B cell (primary cell): ENCODE results near the gene NDC1. TPM values are rescaled to one million over a fixed set of nuclear protein-coding genes. Genes with fewer than 3 reads are reported as not detected.

ENCODE experiments used
- ATAC-seq: fragments of 200-7000 bp; cut with Tn5 transposase; one replicate; pipeline ENCODE4 v1.10.0; 2021; ENCODE audit warnings: low read depth, mild to moderate bottlenecking, moderate number of reproducible peaks, moderate library complexity
- CTCF ChIA-PET: fragments of 350-600 bp; sonication (Branson Sonifier 250); formaldehyde crosslinking; loops from one replicate; lab custom pipeline; 2021; ENCODE audit warnings: antibody characterized with exemption, inconsistent platforms; lab: Charles Lee
- POLR2A ChIA-PET: fragments of 350-600 bp; sonication (Branson Sonifier 250); formaldehyde crosslinking; loops from one replicate; lab custom pipeline; 2021; ENCODE audit warnings: antibody characterized with exemption; lab: Charles Lee
- DNase-seq: peaks from one replicate; pipeline ENCODE4 v3.0.0; 2013
- H2AFZ ChIP-seq: 2 replicates; pipeline ENCODE4 v1.6.1; 2012; ENCODE audit warnings: mild to moderate bottlenecking, low read depth, low read length; ENCODE audit not compliant: insufficient read depth, poor library complexity, severe bottlenecking
- H3K27ac ChIP-seq, 2 donors: 1 replicate in 1 of 2; 2 replicates in 1 of 2; pipeline ENCODE4 v1.5.1; 2012 to 2013; ENCODE audit warnings: low read length in 2 of 2, mild to moderate bottlenecking in 2 of 2, moderate library complexity in 1 of 2
- H3K27me3 ChIP-seq, 4 experiments: fragments of 200-600 bp in 1 of 4; sonication (generic) in 1 of 4; replicated peaks in 1 of 4; 1 replicate in 2 of 4; 2 replicates in 2 of 4; pipeline versions ENCODE4 v1.6.1 to v1.7.0; 2013 to 2016; ENCODE audit warnings: low read length in 3 of 4, mild to moderate bottlenecking in 2 of 4, mixed read lengths in 1 of 4, moderate library complexity in 1 of 4; ENCODE audit not compliant: insufficient read depth in 4 of 4, control insufficient read depth in 3 of 4; ENCODE audit errors: control extremely low read depth in 1 of 4
- H3K36me3 ChIP-seq, 2 experiments: replicated peaks in 1 of 2; 1 replicate in 1 of 2; 2 replicates in 1 of 2; pipeline versions ENCODE4 v1.6.1 to v1.7.1; 2013; ENCODE audit warnings: low read length in 1 of 2; ENCODE audit not compliant: insufficient read depth in 2 of 2, control insufficient read depth in 1 of 2; ENCODE audit errors: control extremely low read depth in 1 of 2, extremely low read depth in 1 of 2
- H3K4me1 ChIP-seq, 2 donors: fragments of 200-600 bp in 1 of 2; sonication (generic) in 1 of 2; 1 replicate in 1 of 2; 2 replicates in 1 of 2; pipeline versions ENCODE4 v1.5.1 to v1.6.1; 2013 to 2017; ENCODE audit warnings: low read length in 2 of 2; ENCODE audit not compliant: control insufficient read depth in 2 of 2, insufficient read depth in 2 of 2
- H3K4me2 ChIP-seq: replicated peaks from 2 replicates; pipeline ENCODE3; 2012; ENCODE audit warnings: mild to moderate bottlenecking, low read depth, low read length; ENCODE audit not compliant: poor library complexity, severe bottlenecking
- H3K4me3 ChIP-seq, 5 experiments: fragments of 200-600 bp in 1 of 5; sonication (generic) in 1 of 5; 1 replicate in 3 of 5; 2 replicates in 2 of 5; pipeline versions ENCODE4 v1.5.1 to v1.7.0; 2011 to 2016; ENCODE audit warnings: low read length in 4 of 5, mild to moderate bottlenecking in 4 of 5, low read depth in 2 of 5, control low read depth in 1 of 5, moderate library complexity in 1 of 5; ENCODE audit not compliant: insufficient read depth in 1 of 5; ENCODE audit errors: control extremely low read depth in 1 of 5, extremely low read depth in 1 of 5
- H3K79me2 ChIP-seq: fragments of 200-600 bp; sonication (generic); one replicate; pipeline ENCODE4 v1.6.0; 2016; ENCODE audit warnings: low read length; ENCODE audit not compliant: control insufficient read depth, insufficient read depth
- H3K9ac ChIP-seq: fragments of 200-600 bp; sonication (generic); 2 replicates; pipeline ENCODE4 v1.6.1; 2017; ENCODE audit warnings: mild to moderate bottlenecking, low read length, moderate library complexity
- H3K9me3 ChIP-seq, 3 donors: one replicate each; pipeline versions ENCODE4 v1.6.1 to v1.7.1; 2013; ENCODE audit warnings: low read length in 2 of 3; ENCODE audit not compliant: control insufficient read depth in 2 of 3, insufficient read depth in 1 of 3; ENCODE audit errors: control extremely low read depth in 1 of 3
- H4K20me1 ChIP-seq: 2 replicates; pipeline ENCODE4 v1.6.0; 2012; ENCODE audit warnings: mild to moderate bottlenecking, low read length; ENCODE audit not compliant: insufficient read depth, control insufficient read depth, poor library complexity, severe bottlenecking
- H3K27ac Mint-ChIP-seq: one replicate; pipeline ENCODE4 v1.8.0; 2021; ENCODE audit warnings: mixed read lengths
- H3K27me3 Mint-ChIP-seq: one replicate; pipeline ENCODE4 v1.8.0; 2021; ENCODE audit warnings: mixed read lengths
- H3K4me1 Mint-ChIP-seq: one replicate; pipeline ENCODE4 v1.8.0; 2021; ENCODE audit warnings: mixed read lengths
- H3K4me3 Mint-ChIP-seq: one replicate; pipeline ENCODE4 v1.8.0; 2021; ENCODE audit warnings: mixed read lengths
- H3K9me3 Mint-ChIP-seq: one replicate; pipeline ENCODE4 v1.8.0; 2022; ENCODE audit warnings: mixed read lengths; ENCODE audit not compliant: insufficient read depth
- CTCF ChIP-seq: fragments of 200-600 bp; IDR thresholded peaks from one replicate; pipeline ENCODE4 v1.8.0; 2022; ENCODE audit warnings: antibody characterized with exemption, mild to moderate bottlenecking
- EZH2 ChIP-seq: IDR thresholded peaks from 2 replicates; pipeline ENCODE4 v1.6.1; 2012; ENCODE audit warnings: borderline replicate concordance, low read depth, mild to moderate bottlenecking, moderate library complexity, low read length; ENCODE audit not compliant: insufficient read depth, poor library complexity, severe bottlenecking
- WGBS: methylation state at CpG from one replicate; pipeline ENCODE4 v1.1.5; 2013; ENCODE audit warnings: missing lambda C conversion rate; ENCODE audit not compliant: insufficient coverage; 5-methylcytosine and 5-hydroxymethylcytosine counted together
- intact Hi-C: fragments of 100-400 bp; cut with micrococcal nuclease; formaldehyde crosslinking; loops from one replicate; pipeline ENCODE4 v1.10.0; 2022
- polyA plus RNA-seq: library from polyadenylated mRNA; depleted of rRNA; stranded (reverse); fragments of >200 nt; gene quantifications from 2 replicates; pipeline ENCODE4 v1.2.3, GENCODE V29; 2012
- total RNA-seq, 2 donors: library from RNA; stranded (reverse); fragments of 120-200 nt in 1 of 2; gene quantifications; 1 replicate in 1 of 2; 2 replicates in 1 of 2; pipeline versions ENCODE4 v1.2.3 to v1.2.4, GENCODE V29; 2013 to 2022

The NDC1 gene
- total and polyA plus RNA-seq, 2 donors (not counting 1 experiment from before 2014, with no cell fraction given) = 5.0 to 12.0 TPM

GRCh38 chr1:53847980-53848379 lies 9.9 kb upstream of the NDC1 start:
- Mint-ChIP-seq H3K27ac (no peak overlapping the region), H3K4me3 (no peak overlapping the region), H3K9me3 (no peaks in the 10 kb centered on the region), H3K27me3 (no peaks in the 10 kb centered on the region), H3K4me1 (no peaks in the 10 kb centered on the region)
- 92% methylated on average over 6 of the region's 6 CpGs for WGBS
- DNase-seq = no peak
- Histone ChIP-seq H4K20me1 (no peaks in the 10 kb centered on the region), H3K9ac (no peak overlapping the region), H3K27ac (no peak overlapping the region), H3K4me3 (no peak overlapping the region), H2AFZ (no peak overlapping the region), H3K4me1 (no peaks in the 10 kb centered on the region), H3K9me3 (no peaks in the 10 kb centered on the region), H3K27me3 (no peaks in the 10 kb centered on the region), H3K4me2 (no peak overlapping the region), H3K79me2 (no peaks in the 10 kb centered on the region), H3K36me3 (peaks cover 0 to 12% of the 10 kb centered on the region in 2 experiments)
- no peak for ATAC-seq
- intact Hi-C loops = no loop called here
- ChIA-PET POLR2A (no interaction called here), CTCF (interaction anchor here (0.6 to 2.3 kb wide), 4 partner anchors 13 to 642 kb away, joined by 3 to 9 read pairs (median 3); no protein-coding TSS in a partner anchor)
- TF ChIP-seq EZH2 (no peak), CTCF (no peak)

GRCh38 chr1:53842347-53842746 lies 4.3 kb upstream of the NDC1 start:
- WGBS = no CpG with 5 or more reads among the region's 3 CpGs
- Mint-ChIP-seq H3K4me1 (peaks cover 12% of the 10 kb centered on the region), H3K4me3 (no peak overlapping the region), H3K27ac (no peak overlapping the region), H3K9me3 (peaks cover 4% of the 10 kb centered on the region), H3K27me3 (no peaks in the 10 kb centered on the region)
- H3K4me1 ChIP-seq = peaks cover 3 to 5% of the 10 kb centered on the region in 2 donors
- H3K4me2 ChIP-seq = no peak overlapping the region
- no peaks in the 10 kb centered on the region for H4K20me1 ChIP-seq
- no peak overlapping the region for H3K9ac ChIP-seq
- CTCF ChIA-PET = no interaction called here
- ATAC-seq (no peak), DNase-seq (no peak)
- peaks cover 8% of the 10 kb centered on the region for H3K79me2 ChIP-seq
- no peaks in the 10 kb centered on the region for H3K36me3 ChIP-seq
- no peaks in the 10 kb centered on the region for H3K27me3 ChIP-seq
- intact Hi-C loops = no loop called here
- H3K4me3 ChIP-seq = no peak overlapping the region
- POLR2A ChIA-PET = no interaction called here
- TF ChIP-seq CTCF = no peak
- TF ChIP-seq EZH2 = no peak
- peaks cover 0 to 12% (median 2%) of the 10 kb centered on the region in 3 donors for H3K9me3 ChIP-seq
- H2AFZ ChIP-seq = no peak overlapping the region
- H3K27ac ChIP-seq = no peak overlapping the region
